Measurements from ENCODE around the gene BUD31.

Gene BUD31

DNA sequence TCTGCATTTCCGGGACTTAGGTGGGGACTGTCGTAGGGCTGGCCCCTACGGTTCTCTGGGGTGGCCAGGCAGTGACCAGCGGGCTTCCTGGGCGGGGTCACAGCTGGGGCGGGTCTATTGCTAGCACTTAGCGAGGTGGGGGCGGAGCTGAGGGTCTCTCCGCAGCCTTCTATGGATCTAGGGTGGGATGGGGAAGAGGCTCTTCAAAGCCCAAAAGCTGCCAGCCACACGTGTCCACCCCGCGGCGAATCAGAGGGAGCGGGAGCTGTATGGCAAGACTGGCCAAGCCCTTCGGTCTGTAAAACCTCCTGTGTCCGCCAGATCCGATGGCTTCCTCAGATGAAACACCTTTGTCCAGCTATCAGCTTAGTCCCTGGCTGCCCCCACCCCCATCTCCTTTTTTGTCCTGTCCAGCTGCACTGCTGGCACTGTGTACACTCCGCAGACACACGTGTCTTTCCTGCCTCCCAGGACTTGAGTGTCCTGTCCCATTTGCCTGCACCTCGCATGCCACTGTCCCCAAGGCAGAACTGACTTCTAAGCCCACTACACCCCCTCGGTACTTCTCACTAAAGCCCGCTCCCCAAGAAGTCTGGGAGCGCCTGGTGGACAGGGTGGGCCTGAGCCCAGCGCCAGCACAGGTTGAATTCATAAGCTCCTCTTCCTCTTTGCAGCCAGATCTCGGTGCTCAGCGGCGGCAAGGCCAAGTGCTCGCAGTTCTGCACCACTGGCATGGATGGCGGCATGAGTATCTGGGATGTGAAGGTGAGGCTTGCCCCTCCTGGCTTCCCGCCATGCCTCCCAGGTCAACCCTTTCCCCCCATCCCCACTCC lies 15.2 kb upstream of the BUD31 start:
- TF ChIP-seq, protein P1, sequence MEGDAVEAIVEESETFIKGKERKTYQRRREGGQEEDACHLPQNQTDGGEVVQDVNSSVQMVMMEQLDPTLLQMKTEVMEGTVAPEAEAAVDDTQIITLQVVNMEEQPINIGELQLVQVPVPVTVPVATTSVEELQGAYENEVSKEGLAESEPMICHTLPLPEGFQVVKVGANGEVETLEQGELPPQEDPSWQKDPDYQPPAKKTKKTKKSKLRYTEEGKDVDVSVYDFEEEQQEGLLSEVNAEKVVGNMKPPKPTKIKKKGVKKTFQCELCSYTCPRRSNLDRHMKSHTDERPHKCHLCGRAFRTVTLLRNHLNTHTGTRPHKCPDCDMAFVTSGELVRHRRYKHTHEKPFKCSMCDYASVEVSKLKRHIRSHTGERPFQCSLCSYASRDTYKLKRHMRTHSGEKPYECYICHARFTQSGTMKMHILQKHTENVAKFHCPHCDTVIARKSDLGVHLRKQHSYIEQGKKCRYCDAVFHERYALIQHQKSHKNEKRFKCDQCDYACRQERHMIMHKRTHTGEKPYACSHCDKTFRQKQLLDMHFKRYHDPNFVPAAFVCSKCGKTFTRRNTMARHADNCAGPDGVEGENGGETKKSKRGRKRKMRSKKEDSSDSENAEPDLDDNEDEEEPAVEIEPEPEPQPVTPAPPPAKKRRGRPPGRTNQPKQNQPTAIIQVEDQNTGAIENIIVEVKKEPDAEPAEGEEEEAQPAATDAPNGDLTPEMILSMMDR (IDR thresholded peaks at IDR 0.05) = no peak

DNA sequence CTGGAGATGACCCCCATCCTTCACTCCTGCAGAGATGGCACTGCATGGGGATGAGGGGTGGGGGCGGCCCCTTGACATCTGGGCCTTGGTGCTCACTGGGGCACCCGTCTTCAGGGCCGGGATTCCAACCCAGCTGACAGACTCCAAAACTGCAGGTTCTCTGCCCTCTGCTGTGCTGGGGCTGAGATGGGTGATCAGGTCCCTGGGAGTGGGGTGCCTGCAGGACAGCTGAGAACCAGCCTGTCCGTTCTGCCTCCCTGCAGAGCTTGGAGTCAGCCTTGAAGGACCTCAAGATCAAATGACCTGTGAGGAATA lies 14.6 kb upstream of the BUD31 start:
- TF ChIP-seq, protein P1 (IDR thresholded peaks at IDR 0.05) = no peak

DNA sequence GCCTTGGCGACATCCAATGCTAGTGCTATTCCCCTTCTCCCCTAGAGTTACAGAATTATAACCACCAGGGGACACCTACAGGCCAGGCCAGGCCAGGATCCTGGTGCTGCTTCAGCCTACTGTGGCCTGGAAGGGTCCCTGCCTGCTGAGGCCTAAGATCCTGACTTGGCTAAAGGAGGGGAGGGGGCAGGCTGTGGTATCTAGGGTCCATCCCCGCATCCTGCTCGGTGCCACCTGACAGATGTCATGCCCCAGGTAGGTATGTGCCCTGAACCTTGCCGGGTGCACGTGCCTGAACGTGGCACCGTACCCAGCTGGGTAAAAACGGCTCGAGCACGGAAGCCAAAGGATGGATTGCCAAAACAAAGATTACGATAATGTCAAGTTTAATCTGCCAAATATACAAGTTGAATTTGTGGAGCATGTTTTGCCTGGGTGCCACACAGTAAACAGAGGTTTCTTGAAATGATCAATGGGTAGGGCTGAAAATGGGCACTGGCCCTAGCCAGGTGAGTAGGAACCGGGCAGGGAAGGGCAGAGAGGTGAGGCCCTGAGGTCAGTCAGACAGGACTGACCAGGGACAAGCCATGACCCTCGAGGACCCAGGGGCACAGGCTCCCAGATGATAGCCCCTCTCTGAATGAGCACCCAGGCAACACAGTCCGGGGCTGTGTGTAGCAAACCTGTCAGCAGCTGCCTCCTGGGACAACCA lies 13.0 kb upstream of the BUD31 start:
- TF ChIP-seq, protein P1 (IDR thresholded peaks at IDR 0.05) = no peak

DNA sequence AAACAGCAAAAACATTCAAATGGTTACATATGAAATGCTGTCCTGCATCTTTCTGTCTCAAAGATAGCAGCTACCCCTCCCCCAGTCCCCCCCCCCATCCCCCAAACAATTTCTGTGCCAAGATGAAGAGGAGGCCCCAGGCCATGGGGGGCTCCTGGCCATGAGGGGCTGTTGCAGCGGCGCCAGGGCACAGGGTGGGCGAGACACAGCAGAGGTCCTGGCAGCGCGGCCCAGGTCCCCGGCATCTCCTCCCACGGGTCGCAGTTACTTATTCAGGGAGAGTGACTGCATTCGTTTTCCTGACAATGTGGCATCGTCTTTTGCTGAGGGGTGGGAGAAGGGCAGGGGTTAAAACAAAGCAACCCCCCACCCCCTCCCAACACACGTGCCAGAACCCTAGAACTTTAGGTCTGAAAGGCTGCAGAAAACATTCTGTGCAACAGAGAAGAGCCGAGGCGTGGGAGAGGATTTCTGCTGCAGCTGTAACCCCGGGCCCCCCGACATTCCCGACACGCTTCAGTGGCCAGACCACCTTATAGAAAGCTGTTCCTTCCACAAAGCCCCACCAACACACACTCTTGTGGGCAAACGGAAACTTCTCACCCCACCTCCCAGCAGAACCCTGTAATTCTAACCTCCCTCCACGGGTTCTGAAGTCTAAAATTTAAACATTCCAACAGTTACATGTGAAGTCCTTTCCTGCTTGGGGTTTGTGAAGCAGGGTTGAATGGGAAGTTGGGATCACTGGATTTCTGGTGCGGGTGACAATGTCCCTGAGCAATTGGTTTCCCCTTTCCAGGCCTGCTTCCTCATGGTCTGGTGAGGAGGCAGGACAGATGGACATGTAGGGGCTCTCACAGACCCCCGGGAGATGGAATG lies 12.1 kb upstream of the BUD31 start:
- TF ChIP-seq, protein P1 (IDR thresholded peaks at IDR 0.05) = no peak

DNA sequence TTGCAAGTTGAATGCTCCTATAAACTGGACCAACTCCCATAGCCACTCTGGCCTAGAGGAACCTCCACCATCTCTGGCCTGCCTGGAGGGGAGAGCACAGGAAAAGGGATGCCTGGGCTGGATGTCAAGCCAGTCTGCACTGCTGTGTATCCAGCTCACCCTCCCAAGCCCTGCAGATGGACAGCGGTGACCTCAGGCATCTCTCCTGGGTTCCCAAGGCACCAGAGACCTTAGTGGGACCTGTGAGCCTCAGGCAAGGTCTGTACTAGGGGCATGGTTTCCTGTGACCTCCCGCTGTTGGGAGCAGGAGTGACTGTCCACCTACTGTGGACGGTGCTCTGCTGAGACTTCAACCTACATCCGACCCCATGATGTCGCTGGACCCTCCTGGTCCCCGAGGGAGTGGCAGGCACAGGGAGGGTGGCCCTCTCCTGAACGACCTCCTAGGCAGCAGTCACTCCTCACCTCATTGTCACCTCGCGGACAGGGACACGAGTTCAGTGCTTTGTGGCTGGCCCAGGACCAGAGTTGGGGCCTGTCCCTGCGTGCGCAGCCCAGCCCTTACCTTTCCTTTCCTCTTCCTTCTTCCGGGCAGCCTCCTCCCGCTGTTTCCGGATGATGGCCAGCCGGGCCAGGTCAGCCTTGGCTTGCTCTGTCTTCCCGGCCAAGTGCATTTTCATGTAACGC lies 11.3 kb upstream of the BUD31 start:
- TF ChIP-seq, protein P1 (IDR thresholded peaks at IDR 0.05) = no peak

DNA sequence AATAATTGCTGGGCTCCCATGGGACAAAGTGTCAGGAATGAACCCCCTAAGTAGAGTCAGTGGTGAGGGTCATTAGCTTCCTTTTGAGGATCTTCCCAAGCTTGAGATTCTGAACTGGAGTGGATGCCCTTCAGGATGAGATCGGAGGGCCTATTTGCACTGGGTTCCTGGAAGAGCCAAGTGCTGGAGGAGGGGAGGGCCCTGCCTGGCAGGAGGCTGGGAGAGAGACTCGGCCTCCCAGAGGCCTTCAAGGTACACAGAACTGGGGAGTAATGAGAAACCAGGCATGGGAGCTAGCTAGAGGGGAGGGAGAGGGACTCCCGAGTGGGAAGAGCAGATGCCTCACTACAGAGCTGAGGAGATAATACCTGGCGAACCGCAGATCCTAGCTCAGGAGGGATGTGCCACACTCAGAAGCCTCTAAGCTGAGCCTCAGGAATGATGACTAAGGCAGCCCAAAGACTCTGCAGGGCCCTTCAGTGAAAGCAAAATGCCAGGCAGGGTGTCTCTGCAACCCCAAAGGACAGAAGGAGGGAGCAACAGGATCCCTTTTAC lies 9.8 kb upstream of the BUD31 start:
- TF ChIP-seq, protein P1 (IDR thresholded peaks at IDR 0.05) = no peak

DNA sequence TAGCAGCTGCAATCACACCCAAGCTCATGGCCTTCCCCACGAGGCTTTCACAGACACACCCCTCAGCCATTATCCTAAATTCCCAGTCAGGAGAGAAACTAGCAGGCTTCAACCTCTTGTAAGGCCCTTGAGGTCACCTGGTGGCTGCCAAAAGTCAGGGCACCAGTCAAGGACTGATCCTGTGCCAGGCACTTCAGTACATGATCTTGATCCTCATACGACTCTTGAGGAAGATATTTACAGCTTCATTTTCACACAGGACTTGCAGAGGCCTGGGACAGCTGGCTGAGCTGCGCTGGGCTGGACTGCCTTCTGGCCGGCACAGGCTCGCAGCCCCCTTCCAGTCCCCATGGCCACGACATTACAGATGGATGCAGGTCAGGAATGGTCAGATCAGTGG lies 9.2 kb upstream of the BUD31 start:
- TF ChIP-seq, protein P1 (IDR thresholded peaks at IDR 0.05) = no peak

Data from LNCAP (cell line).